Measurements from ENCODE around the gene MAPKAPK2.

Gene MAPKAPK2

GRCh38 chr1:206685769-206686477 is 1.2 kb downstream of the MAPKAPK2 start:
- peaks cover 3% of the 10 kb centered on the region for H3K27me3 Mint-ChIP-seq
- H3K4me1 Mint-ChIP-seq (ENCODE audit: low read depth) = peaks cover 79% of the 10 kb centered on the region
- H3K4me3 Mint-ChIP-seq = peak overlapping the region; percentile 95
- H3K27ac Mint-ChIP-seq = peak overlapping the region; percentile 92
- H3K36me3 Mint-ChIP-seq (ENCODE audit: low read depth) = peaks cover 15% of the 10 kb centered on the region
- H3K9me3 Mint-ChIP-seq = no peaks in the 10 kb centered on the region

GRCh38 chr1:206686478-206687249 is 2.0 kb downstream of the MAPKAPK2 start:
- Mint-ChIP-seq H3K9me3 (no peaks in the 10 kb centered on the region), H3K27me3 (peaks cover 3% of the 10 kb centered on the region), H3K36me3 (ENCODE audit: low read depth) (peaks cover 15% of the 10 kb centered on the region), H3K27ac (peak overlapping the region; percentile 92), H3K4me3 (peak overlapping the region; percentile 95), H3K4me1 (ENCODE audit: low read depth) (peaks cover 78% of the 10 kb centered on the region)

DNA sequence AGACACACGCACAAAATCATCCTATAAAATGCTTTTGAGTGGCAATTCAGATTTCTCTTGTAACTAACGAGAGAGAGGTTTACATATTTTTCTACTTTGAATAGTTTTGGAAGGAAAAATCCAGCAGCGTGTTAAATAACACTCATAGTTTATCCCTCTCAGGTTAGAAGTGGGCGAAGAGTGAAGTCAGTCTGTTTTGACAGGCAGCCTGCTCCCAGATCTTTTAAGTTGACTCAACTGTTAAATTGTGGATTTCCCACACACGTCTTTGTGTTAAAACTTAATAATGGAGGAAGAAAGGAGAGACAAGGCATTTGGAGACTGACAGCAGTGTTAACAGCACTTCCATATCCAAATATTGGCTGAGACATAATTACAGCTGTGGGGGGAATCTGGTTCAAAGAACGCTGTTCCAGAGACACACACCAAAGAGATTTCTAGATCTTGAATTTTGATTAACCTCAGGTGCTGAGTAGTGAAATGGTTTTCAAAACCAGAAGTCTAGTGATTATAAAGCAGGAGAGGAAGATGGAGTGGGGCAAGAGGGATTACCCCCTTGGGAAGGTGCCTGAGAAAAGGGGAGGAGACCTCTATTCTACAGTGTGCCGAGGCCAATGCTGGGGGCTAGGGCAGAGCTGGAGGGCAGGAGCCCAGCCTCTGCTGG is 2.7 kb downstream of the MAPKAPK2 start:
- H3K36me3 Mint-ChIP-seq (ENCODE audit: low read depth) = peaks cover 15% of the 10 kb centered on the region
- H3K4me3 Mint-ChIP-seq = peak overlapping the region; percentile 95
- peak overlapping the region; percentile 92 for H3K27ac Mint-ChIP-seq
- H3K9me3 Mint-ChIP-seq = no peaks in the 10 kb centered on the region
- peaks cover 3% of the 10 kb centered on the region for H3K27me3 Mint-ChIP-seq
- peaks cover 78% of the 10 kb centered on the region for H3K4me1 Mint-ChIP-seq (ENCODE audit: low read depth)

DNA sequence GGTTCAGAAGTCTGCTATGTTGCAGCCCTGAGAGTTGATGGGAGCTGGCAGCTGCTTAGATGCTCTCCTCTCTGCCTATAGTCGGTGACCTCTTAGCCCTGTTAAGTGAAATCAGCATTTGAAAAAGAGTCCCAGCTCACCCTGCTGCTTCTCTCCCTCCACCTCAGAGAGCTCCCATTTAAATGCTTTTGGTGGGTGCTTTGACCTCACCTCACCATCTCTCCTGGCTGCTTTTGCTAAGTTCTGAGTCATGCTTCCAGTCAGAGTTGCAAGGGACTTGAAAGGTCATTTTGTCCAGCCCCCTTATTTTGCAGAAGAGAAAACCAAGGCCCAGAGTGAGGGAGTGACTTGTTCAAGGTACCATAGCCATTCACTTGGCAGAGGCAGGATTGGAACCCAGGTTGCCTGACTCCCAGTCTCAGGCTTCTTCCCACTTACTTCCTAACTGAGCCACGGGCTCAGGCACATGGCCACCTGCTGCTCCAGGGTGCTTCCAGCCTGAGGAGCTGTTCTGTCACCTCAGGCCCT is 3.3 kb downstream of the MAPKAPK2 start:
- Mint-ChIP-seq H3K36me3 (ENCODE audit: low read depth) (peaks cover 18% of the 10 kb centered on the region), H3K27me3 (peaks cover 3% of the 10 kb centered on the region), H3K4me3 (peak overlapping the region; percentile 95), H3K4me1 (ENCODE audit: low read depth) (peaks cover 76% of the 10 kb centered on the region), H3K9me3 (no peaks in the 10 kb centered on the region), H3K27ac (peak overlapping the region; percentile 92)

GRCh38 chr1:206690516-206690915 is 5.8 kb downstream of the MAPKAPK2 start:
- Mint-ChIP-seq H3K36me3 (ENCODE audit: low read depth) (peaks cover 31% of the 10 kb centered on the region), H3K27me3 (no peaks in the 10 kb centered on the region), H3K4me3 (no peak overlapping the region), H3K9me3 (no peaks in the 10 kb centered on the region), H3K27ac (no peak overlapping the region), H3K4me1 (ENCODE audit: low read depth) (peaks cover 78% of the 10 kb centered on the region)

GRCh38 chr1:206691604-206692003 is 6.9 kb downstream of the MAPKAPK2 start:
- H3K27ac Mint-ChIP-seq = no peak overlapping the region
- H3K4me1 Mint-ChIP-seq (ENCODE audit: low read depth) = peaks cover 85% of the 10 kb centered on the region
- no peaks in the 10 kb centered on the region for H3K9me3 Mint-ChIP-seq
- peaks cover 41% of the 10 kb centered on the region for H3K36me3 Mint-ChIP-seq (ENCODE audit: low read depth)
- no peak overlapping the region for H3K4me3 Mint-ChIP-seq
- no peaks in the 10 kb centered on the region for H3K27me3 Mint-ChIP-seq

DNA sequence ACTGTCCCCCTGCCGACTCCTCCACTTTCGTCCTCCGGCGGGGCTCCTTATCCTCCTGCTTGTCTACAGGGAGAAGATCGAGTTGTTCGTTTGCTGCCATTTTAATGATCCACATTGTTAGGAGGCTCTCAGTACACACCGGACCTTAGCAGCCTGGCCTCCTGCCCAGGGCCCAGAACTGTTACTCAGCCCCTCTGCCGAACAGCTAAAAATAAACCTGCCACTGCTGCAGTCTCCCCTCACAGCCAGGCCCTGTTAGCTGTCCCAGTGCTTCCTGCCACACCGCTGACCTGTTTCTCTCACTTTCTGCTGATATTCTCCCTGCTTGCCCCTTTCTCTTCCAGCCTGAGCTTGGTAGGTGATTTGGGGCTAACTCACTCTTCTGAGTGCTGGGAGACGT is 8.3 kb downstream of the MAPKAPK2 start:
- peak overlapping the region; percentile 38 for H3K27ac Mint-ChIP-seq
- peaks cover 85% of the 10 kb centered on the region for H3K4me1 Mint-ChIP-seq (ENCODE audit: low read depth)
- H3K36me3 Mint-ChIP-seq (ENCODE audit: low read depth) = peaks cover 46% of the 10 kb centered on the region
- no peaks in the 10 kb centered on the region for H3K27me3 Mint-ChIP-seq
- H3K4me3 Mint-ChIP-seq = no peak overlapping the region
- no peaks in the 10 kb centered on the region for H3K9me3 Mint-ChIP-seq

DNA sequence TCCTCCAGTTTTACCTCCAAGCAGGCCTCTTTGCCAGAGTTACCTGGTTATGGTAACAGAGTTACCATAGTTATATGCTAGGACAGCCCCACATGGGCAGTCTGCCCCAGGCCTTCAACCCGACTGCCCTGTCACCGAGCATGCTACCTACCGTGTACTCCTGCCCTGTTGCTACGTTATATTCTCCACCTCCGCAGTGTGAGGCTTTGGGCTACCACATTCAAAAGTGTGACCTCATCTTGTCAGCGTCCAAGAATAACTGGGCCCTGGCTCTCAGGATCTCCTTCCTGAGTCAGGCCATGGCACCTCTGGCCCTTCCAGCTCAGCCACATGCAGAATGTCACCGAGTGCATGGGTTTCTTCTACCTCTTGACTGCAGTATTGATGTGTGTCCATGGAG is 8.9 kb downstream of the MAPKAPK2 start:
- no peak overlapping the region for H3K4me3 Mint-ChIP-seq
- peaks cover 86% of the 10 kb centered on the region for H3K4me1 Mint-ChIP-seq (ENCODE audit: low read depth)

DNA sequence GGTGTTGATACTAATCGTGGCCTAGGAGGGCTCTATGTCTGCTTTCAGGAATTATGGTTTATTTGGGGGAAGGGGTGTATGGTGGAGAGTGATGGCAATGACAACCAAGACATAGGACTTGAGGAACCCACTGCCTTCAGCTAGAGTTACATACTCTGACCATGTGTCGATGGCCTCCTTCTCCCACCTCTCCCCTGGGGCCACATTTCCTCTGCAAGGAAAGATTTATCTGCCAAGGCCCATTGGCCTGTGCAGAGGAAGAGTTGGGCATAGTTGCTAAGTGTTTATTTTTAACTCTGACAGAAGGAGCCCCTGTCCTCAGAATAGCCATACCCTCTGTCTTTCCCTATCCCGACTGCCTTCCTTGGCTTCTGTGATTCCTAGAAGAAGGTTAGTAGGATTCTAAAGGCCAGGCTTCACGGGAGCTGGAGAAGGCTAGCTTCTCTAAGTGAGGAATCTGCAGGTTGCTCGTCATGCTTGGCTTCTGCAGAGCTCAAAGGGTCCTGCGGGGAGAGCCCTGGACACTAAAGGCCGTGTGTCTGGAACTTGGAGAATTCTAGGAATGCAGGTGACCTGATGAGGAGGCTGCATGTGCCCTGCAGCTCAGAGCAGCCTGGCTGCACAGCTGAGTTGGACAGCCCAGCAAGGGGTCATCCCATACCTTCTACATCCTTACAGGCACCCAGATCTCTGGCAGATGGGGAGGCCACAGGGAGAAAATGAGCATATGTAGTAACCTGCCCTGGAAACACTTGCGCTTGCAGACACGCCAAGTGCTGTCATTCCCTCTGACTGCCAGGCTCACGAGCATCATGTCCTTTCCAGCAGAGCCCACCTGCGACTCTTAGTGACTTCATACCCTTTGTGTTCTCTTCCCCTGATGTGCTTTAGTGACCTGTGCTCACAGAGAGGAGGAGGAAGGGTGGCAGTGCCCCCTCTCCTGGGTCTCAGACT is 9.7 kb downstream of the MAPKAPK2 start:
- no peak overlapping the region for H3K27ac Mint-ChIP-seq
- H3K36me3 Mint-ChIP-seq (ENCODE audit: low read depth) = peaks cover 44% of the 10 kb centered on the region
- H3K4me3 Mint-ChIP-seq = no peak overlapping the region
- no peaks in the 10 kb centered on the region for H3K27me3 Mint-ChIP-seq
- H3K9me3 Mint-ChIP-seq = no peaks in the 10 kb centered on the region
- peaks cover 86% of the 10 kb centered on the region for H3K4me1 Mint-ChIP-seq (ENCODE audit: low read depth)

More for the DNA sequence above, 8.9 kb downstream of the MAPKAPK2 start:
- Mint-ChIP-seq H3K27ac (no peak overlapping the region), H3K27me3 (no peaks in the 10 kb centered on the region), H3K36me3 (ENCODE audit: low read depth) (peaks cover 50% of the 10 kb centered on the region), H3K9me3 (no peaks in the 10 kb centered on the region)

DNA sequence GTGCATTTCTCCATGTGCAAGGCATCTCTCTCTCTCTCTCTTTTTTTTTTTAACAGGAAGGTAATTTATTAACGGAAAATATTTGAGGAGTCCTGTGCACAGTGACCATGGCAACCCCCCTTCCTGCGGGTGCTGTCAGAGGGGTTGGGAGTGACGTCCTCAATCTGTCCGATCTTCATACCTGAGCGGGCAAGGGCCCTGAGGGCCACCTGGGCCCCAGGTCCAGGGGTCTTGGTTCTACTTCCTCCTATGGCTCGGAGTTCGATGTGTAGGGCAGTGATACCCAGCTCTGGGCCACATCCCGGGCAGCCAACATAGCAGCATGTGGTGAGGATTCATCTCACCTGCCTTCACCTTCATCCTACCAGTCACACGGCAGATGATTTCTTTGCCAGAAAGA is 11.0 kb downstream of the MAPKAPK2 start:
- Mint-ChIP-seq H3K4me1 (ENCODE audit: low read depth) (peaks cover 83% of the 10 kb centered on the region), H3K27ac (no peak overlapping the region)

GRCh38 chr1:206696812-206697585 is 12.3 kb downstream of the MAPKAPK2 start:
- Mint-ChIP-seq H3K36me3 (ENCODE audit: low read depth) (peaks cover 45% of the 10 kb centered on the region), H3K4me3 (no peak overlapping the region), H3K4me1 (ENCODE audit: low read depth) (peaks cover 76% of the 10 kb centered on the region), H3K9me3 (no peaks in the 10 kb centered on the region), H3K27ac (no peak overlapping the region), H3K27me3 (no peaks in the 10 kb centered on the region)

More for the DNA sequence above, 11.0 kb downstream of the MAPKAPK2 start:
- Mint-ChIP-seq H3K36me3 (ENCODE audit: low read depth) (peaks cover 44% of the 10 kb centered on the region), H3K27me3 (no peaks in the 10 kb centered on the region), H3K4me3 (no peak overlapping the region), H3K9me3 (no peaks in the 10 kb centered on the region)

GRCh38 chr1:206698011-206698410 is 13.3 kb downstream of the MAPKAPK2 start:
- no peak overlapping the region for H3K4me3 Mint-ChIP-seq
- no peak overlapping the region for H3K27ac Mint-ChIP-seq
- H3K36me3 Mint-ChIP-seq (ENCODE audit: low read depth) = peaks cover 50% of the 10 kb centered on the region
- H3K27me3 Mint-ChIP-seq = no peaks in the 10 kb centered on the region
- H3K9me3 Mint-ChIP-seq = no peaks in the 10 kb centered on the region
- H3K4me1 Mint-ChIP-seq (ENCODE audit: low read depth) = peaks cover 79% of the 10 kb centered on the region

DNA sequence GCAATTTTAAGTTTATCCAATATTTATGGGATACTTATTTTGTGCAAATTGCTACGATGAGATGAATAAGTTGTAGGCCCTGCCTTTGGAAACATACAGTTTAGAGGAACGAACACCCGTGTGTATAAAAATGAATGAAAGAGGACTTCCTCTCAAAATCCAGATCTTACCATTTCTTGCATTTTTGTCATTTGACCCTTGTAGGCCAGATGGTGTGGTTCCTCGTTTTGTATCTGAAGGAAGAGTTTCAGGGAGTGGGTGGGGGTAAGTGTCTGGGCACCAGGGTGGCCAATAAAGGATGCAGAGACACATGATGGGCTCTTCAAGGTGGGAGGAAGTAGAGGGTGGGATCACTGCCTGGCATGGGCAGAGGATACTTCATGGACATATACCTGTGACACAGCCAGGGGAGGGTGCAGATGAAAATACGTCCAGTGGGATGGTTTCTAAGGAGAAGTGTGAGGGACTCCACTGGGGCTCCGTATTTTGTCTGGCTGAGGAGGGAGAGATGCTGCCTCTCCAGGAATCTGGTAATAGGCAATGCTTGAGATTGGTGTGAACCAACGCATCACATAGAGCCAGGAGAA is 14.4 kb downstream of the MAPKAPK2 start:
- Mint-ChIP-seq H3K9me3 (no peaks in the 10 kb centered on the region), H3K27me3 (no peaks in the 10 kb centered on the region), H3K27ac (no peak overlapping the region), H3K36me3 (ENCODE audit: low read depth) (peaks cover 44% of the 10 kb centered on the region), H3K4me1 (ENCODE audit: low read depth) (peaks cover 79% of the 10 kb centered on the region), H3K4me3 (no peak overlapping the region)
